Measurements from ENCODE around the gene ACE.

DNA sequence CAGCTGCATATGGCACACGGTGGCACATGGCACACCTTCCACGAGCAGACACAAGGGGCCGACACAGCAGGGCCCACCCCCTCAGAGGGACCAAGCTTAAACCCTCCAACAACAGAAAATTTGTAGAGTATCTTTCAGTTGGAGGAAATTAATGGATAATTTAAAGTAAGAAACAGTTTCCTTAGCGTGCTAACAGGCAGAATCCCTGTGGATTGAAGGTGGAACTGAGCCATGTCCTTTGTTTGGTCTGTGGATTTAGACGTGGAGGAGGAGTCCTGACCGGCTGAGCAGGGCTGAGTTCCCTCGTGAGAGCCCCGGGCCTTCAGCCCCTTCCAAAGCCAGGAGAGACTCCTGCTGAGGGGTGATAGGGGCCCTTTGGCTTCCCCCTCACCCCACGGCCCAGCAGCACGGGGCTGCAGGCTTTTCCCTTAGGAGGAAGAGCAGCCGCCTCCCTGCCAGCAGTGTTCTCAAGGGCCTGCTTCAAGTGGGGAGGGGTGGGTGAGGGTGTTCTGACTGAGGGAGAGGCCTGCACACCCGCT, 29.3 kb upstream of the ACE start:
- TF ChIP-seq, protein P1, sequence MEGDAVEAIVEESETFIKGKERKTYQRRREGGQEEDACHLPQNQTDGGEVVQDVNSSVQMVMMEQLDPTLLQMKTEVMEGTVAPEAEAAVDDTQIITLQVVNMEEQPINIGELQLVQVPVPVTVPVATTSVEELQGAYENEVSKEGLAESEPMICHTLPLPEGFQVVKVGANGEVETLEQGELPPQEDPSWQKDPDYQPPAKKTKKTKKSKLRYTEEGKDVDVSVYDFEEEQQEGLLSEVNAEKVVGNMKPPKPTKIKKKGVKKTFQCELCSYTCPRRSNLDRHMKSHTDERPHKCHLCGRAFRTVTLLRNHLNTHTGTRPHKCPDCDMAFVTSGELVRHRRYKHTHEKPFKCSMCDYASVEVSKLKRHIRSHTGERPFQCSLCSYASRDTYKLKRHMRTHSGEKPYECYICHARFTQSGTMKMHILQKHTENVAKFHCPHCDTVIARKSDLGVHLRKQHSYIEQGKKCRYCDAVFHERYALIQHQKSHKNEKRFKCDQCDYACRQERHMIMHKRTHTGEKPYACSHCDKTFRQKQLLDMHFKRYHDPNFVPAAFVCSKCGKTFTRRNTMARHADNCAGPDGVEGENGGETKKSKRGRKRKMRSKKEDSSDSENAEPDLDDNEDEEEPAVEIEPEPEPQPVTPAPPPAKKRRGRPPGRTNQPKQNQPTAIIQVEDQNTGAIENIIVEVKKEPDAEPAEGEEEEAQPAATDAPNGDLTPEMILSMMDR (tag by site-specific recombination; IDR thresholded peaks at IDR 0.05) = no peak
- TF ChIP-seq, protein P2, sequence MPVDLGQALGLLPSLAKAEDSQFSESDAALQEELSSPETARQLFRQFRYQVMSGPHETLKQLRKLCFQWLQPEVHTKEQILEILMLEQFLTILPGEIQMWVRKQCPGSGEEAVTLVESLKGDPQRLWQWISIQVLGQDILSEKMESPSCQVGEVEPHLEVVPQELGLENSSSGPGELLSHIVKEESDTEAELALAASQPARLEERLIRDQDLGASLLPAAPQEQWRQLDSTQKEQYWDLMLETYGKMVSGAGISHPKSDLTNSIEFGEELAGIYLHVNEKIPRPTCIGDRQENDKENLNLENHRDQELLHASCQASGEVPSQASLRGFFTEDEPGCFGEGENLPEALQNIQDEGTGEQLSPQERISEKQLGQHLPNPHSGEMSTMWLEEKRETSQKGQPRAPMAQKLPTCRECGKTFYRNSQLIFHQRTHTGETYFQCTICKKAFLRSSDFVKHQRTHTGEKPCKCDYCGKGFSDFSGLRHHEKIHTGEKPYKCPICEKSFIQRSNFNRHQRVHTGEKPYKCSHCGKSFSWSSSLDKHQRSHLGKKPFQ (tag by site-specific recombination; IDR thresholded peaks at IDR 0.05) = no peak
- TF ChIP-seq ZNF133 (tag by site-specific recombination; IDR thresholded peaks at IDR 0.05) (no peak), ZNF501 (tag by site-specific recombination; IDR thresholded peaks at IDR 0.05) (no peak), KLF16 (tag by site-specific recombination; IDR thresholded peaks at IDR 0.05) (no peak), ZBTB1 (tag by site-specific recombination; IDR thresholded peaks at IDR 0.05) (no peak), ZNF416 (tag by site-specific recombination; IDR thresholded peaks at IDR 0.05) (no peak), ZNF621 (tag by site-specific recombination; IDR thresholded peaks at IDR 0.05) (no peak), ZNF184 (tag by site-specific recombination; IDR thresholded peaks at IDR 0.05) (no peak), ZNF596 (tag by site-specific recombination; IDR thresholded peaks at IDR 0.05) (no peak), KLF9 (tag by site-specific recombination; IDR thresholded peaks at IDR 0.05; ENCODE audit: low read depth) (no peak)
- TF ChIP-seq, protein P3, sequence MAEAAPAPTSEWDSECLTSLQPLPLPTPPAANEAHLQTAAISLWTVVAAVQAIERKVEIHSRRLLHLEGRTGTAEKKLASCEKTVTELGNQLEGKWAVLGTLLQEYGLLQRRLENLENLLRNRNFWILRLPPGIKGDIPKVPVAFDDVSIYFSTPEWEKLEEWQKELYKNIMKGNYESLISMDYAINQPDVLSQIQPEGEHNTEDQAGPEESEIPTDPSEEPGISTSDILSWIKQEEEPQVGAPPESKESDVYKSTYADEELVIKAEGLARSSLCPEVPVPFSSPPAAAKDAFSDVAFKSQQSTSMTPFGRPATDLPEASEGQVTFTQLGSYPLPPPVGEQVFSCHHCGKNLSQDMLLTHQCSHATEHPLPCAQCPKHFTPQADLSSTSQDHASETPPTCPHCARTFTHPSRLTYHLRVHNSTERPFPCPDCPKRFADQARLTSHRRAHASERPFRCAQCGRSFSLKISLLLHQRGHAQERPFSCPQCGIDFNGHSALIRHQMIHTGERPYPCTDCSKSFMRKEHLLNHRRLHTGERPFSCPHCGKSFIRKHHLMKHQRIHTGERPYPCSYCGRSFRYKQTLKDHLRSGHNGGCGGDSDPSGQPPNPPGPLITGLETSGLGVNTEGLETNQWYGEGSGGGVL (tag by site-specific recombination; IDR thresholded peaks at IDR 0.05) = no peak

Measured in HEK293 (cell line).